HCT116 (cell line): ENCODE measurements around the gene CARD16. TPM values are rescaled to one million over a fixed set of nuclear protein-coding genes. Genes with fewer than 3 reads are reported as not detected.

Experiments
- ATAC-seq: fragments of 200-7000 bp; cut with Tn5 transposase; 2 replicates; pipeline ENCODE4 v1.9.1; 2020; ENCODE audit warnings: mild to moderate bottlenecking, moderate library complexity
- BruUV-seq: library from RNA; stranded (reverse); fragments of 400-500 nt; replicated peaks from 2 replicates; lab custom pipeline; 2021; lab: Mats Ljungman, UMichigan
- CTCF ChIA-PET: fragments of 300-600 bp; sonication (Branson Sonifier 250); formaldehyde crosslinking; loops from one replicate; lab custom pipeline; 2021; ENCODE audit warnings: antibody characterized with exemption; lab: Charles Lee
- POLR2A ChIA-PET: fragments of 300-600, 350-600 bp; sonication (Branson Sonifier 250); formaldehyde crosslinking; loops from one replicate; lab custom pipeline; 2021; ENCODE audit warnings: antibody characterized with exemption; lab: Charles Lee
- RAD21 ChIA-PET, 2 experiments: fragments of 300-600 bp; sonication (Branson Sonifier 250); formaldehyde crosslinking; loops; one replicate each; lab custom pipeline; 2023; ENCODE audit warnings: low total read pairs in 2 of 2; ENCODE audit not compliant: uncharacterized antibody in 2 of 2, unreplicated experiment in 2 of 2, low non-redundant PET in 1 of 2; lab: Charles Lee
- DNase-seq: peaks from one replicate; pipeline ENCODE4 v3.0.0-alpha.2; 2010; ENCODE audit warnings: low read depth, low spot score
- H2AFZ ChIP-seq: fragments of 200-600 bp; shearing (Covaris generic), sonication (generic); 2 replicates; pipeline ENCODE4 v1.6.1; 2017; ENCODE audit warnings: low read depth, mixed run types, mixed read lengths, antibody characterized with exemption, low read length; ENCODE audit not compliant: poor library complexity, severe bottlenecking
- H3K27ac ChIP-seq: 2 replicates; pipeline ENCODE4 v1.5.1; 2012; ENCODE audit warnings: low read depth, low read length
- H3K27me3 ChIP-seq: fragments of 200-600 bp; sonication (generic); 2 replicates; pipeline ENCODE4 v1.6.1; 2016; ENCODE audit warnings: mixed run types, low read length, mixed read lengths; ENCODE audit not compliant: insufficient read depth
- H3K36me3 ChIP-seq, 2 experiments: fragments of 200-500 bp in 1 of 2; fragments of 200-600 bp in 1 of 2; sonication (Bioruptor generic) in 1 of 2; sonication (generic) in 1 of 2; 2 replicates each; pipeline versions ENCODE4 v1.5.1 to v1.6.1; 2014 to 2016; ENCODE audit warnings: low read length in 2 of 2, inconsistent platforms in 1 of 2, mixed read lengths in 1 of 2, mixed run types in 1 of 2; ENCODE audit not compliant: insufficient read depth in 2 of 2, control insufficient read depth in 1 of 2
- H3K4me1 ChIP-seq, 2 experiments: fragments of 200-600 bp in 1 of 2; sonication (generic) in 1 of 2; 2 replicates each; pipeline versions ENCODE4 v1.5.1 to v1.6.1; 2012 to 2017; ENCODE audit warnings: low read length in 2 of 2, inconsistent platforms in 1 of 2, mild to moderate bottlenecking in 1 of 2, mixed read lengths in 1 of 2, mixed run types in 1 of 2, moderate library complexity in 1 of 2; ENCODE audit not compliant: insufficient read depth in 2 of 2, control insufficient read depth in 1 of 2
- H3K4me2 ChIP-seq: fragments of 200-600 bp; sonication (generic); 2 replicates; pipeline ENCODE4 v1.6.1; 2017; ENCODE audit warnings: mixed run types, low read length, mixed read lengths
- H3K4me3 ChIP-seq, 2 experiments: fragments of 200-600 bp in 1 of 2; sonication (generic) in 1 of 2; replicated peaks in 1 of 2; 2 replicates each; pipeline ENCODE4 v1.5.1; 2011 to 2016; ENCODE audit warnings: low read length in 2 of 2, control low read depth in 1 of 2, low read depth in 1 of 2, mild to moderate bottlenecking in 1 of 2, mixed read lengths in 1 of 2, mixed run types in 1 of 2
- H3K79me2 ChIP-seq: fragments of 200-600 bp; sonication (generic); 2 replicates; pipeline ENCODE4 v1.6.1; 2017; ENCODE audit warnings: mild to moderate bottlenecking, mixed run types, low read length, moderate library complexity, mixed read lengths; ENCODE audit not compliant: insufficient read depth
- H3K9ac ChIP-seq: fragments of 200-600 bp; sonication (generic); 2 replicates; pipeline ENCODE4 v1.6.1; 2016; ENCODE audit warnings: low read length, mixed read lengths
- H3K9me2 ChIP-seq: fragments of 200-600 bp; sonication (generic), shearing (Covaris generic); 2 replicates; pipeline ENCODE4 v1.6.1; 2017; ENCODE audit warnings: mixed run types, mild to moderate bottlenecking, moderate library complexity; ENCODE audit not compliant: insufficient read depth
- H3K9me3 ChIP-seq, 2 experiments: fragments of 200-500 bp in 1 of 2; fragments of 200-600 bp in 1 of 2; sonication (Bioruptor generic) in 1 of 2; sonication (generic) in 1 of 2; 2 replicates each; pipeline ENCODE4 v1.6.1; 2014 to 2017; ENCODE audit warnings: low read length in 2 of 2, mixed read lengths in 2 of 2, inconsistent platforms in 1 of 2, low read depth in 1 of 2, mild to moderate bottlenecking in 1 of 2, mixed run types in 1 of 2, moderate library complexity in 1 of 2; ENCODE audit not compliant: control insufficient read depth in 1 of 2, insufficient read depth in 1 of 2
- H4K20me1 ChIP-seq: fragments of 200-600 bp; sonication (generic), shearing (Covaris generic); 2 replicates; pipeline ENCODE4 v1.6.1; 2017; ENCODE audit warnings: mixed run types, mild to moderate bottlenecking, moderate library complexity; ENCODE audit not compliant: insufficient read depth
- ATF3 ChIP-seq: IDR thresholded peaks from 2 replicates; pipeline ENCODE4 v1.6.1; 2012
- CTCF ChIP-seq, 3 experiments: fragments of 200-600 bp in 1 of 3; sonication (generic) in 1 of 3; IDR thresholded peaks in 2 of 3; conservative IDR thresholded peaks in 1 of 3; 2 replicates each; pipeline ENCODE4 v1.5.1; 2012 to 2017; ENCODE audit warnings: low read depth in 2 of 3, low read length in 2 of 3, antibody characterized with exemption in 1 of 3, borderline replicate concordance in 1 of 3, control low read depth in 1 of 3, mild to moderate bottlenecking in 1 of 3, mixed read lengths in 1 of 3, mixed run types in 1 of 3, moderate library complexity in 1 of 3; ENCODE audit not compliant: insufficient read depth in 1 of 3
- EGR1 ChIP-seq: IDR thresholded peaks from 2 replicates; pipeline ENCODE4 v1.6.1; 2012; ENCODE audit warnings: low read depth
- ELF1 ChIP-seq: IDR thresholded peaks from 2 replicates; pipeline ENCODE4 v1.6.1; 2012; ENCODE audit warnings: low read depth, borderline replicate concordance
- POLR2A ChIP-seq: IDR thresholded peaks from 2 replicates; pipeline ENCODE4 v1.7.0; 2011; ENCODE audit warnings: borderline replicate concordance; ENCODE audit not compliant: insufficient read depth, insufficient read length; ENCODE audit errors: extremely low read depth
- POLR2AphosphoS5 ChIP-seq: IDR thresholded peaks from 2 replicates; pipeline ENCODE4 v1.6.1; 2011; ENCODE audit warnings: mild to moderate bottlenecking, low read depth, low read length, moderate library complexity
- RAD21 ChIP-seq: IDR thresholded peaks from 2 replicates; pipeline ENCODE4 v1.6.1; 2012; ENCODE audit warnings: low read depth, mild to moderate bottlenecking
- SRF ChIP-seq: IDR thresholded peaks from 2 replicates; pipeline ENCODE4 v1.6.1; 2012; ENCODE audit warnings: low read depth
- intact Hi-C: fragments of 100-400 bp; cut with micrococcal nuclease; formaldehyde crosslinking; loops from 2 replicates; pipeline ENCODE4 v1.10.0; 2022
- total RNA-seq: library from RNA; stranded (reverse); gene quantifications from one replicate; pipeline ENCODE4 v1.2.1, GENCODE V29; 2021; ENCODE audit not compliant: unreplicated experiment

The CARD16 gene
- total RNA-seq, 1 experiment from 2014 or later: not detected

GRCh38 chr11:104995001-104995408 lies 50.1 kb downstream of the CARD16 start (continued):
- TF ChIP-seq POLR2A: no peak
- no peak for TF ChIP-seq CTCF (IDR thresholded peaks at IDR 0.05 in 2 of 3, conservative IDR thresholded peaks at IDR 0.05 in 1 of 3; ENCODE audit: borderline replicate concordance in 1 of 3, insufficient read depth in 1 of 3, low read depth in 2 of 3, low read length in 2 of 3)

- H3K4me2 ChIP-seq: no peak overlapping the region
- CTCF ChIA-PET: no interaction called here
- no peak overlapping the region for H3K4me3 ChIP-seq
- no peak for TF ChIP-seq ELF1
- no peak for TF ChIP-seq RAD21
- no peak for TF ChIP-seq POLR2AphosphoS5
- TF ChIP-seq ATF3: no peak
- no peak for TF ChIP-seq SRF
- TF ChIP-seq EGR1: no peak
- RAD21 ChIA-PET: no interaction called here
- no peaks in the 10 kb centered on the region for H3K4me1 ChIP-seq
- no peak overlapping the region for H3K9ac ChIP-seq
- ATAC-seq (no peak), DNase-seq (no peak)
- POLR2A ChIA-PET: no interaction called here
- H3K9me2 ChIP-seq: no peaks in the 10 kb centered on the region
- intact Hi-C loops: no loop called here
- BruUV-seq: no TSS peak
- H3K36me3 ChIP-seq: no peaks in the 10 kb centered on the region
- no peaks in the 10 kb centered on the region for H3K9me3 ChIP-seq
- H3K27me3 ChIP-seq: no peaks in the 10 kb centered on the region
- no peak overlapping the region for H3K27ac ChIP-seq
- no peak overlapping the region for H2AFZ ChIP-seq
- no peaks in the 10 kb centered on the region for H4K20me1 ChIP-seq
- H3K79me2 ChIP-seq: no peaks in the 10 kb centered on the region
These were observed 52.4 kb downstream of the CARD16 start for GRCh38 chr11:104992781-104993180.
